ENCODE results near the gene BAIAP2.
A peak's percentile ranks its signal among the peaks of the same experiment; 100 is the strongest.

BAIAP2 gene

GRCh38 chr17:81114351-81115093 lies 79.6 kb downstream of the BAIAP2 start:
- DNase-seq: no peak

- DNase-seq: no peak
Observed at GRCh38 chr17:81115219-81115618, 80.3 kb downstream of the BAIAP2 start.

GRCh38 chr17:81115749-81116464 lies 81.0 kb downstream of the BAIAP2 start:
- DNase-seq: no peak

- DNase-seq: no peak
Observed at GRCh38 chr17:81116704-81117103, 81.8 kb downstream of the BAIAP2 start.

- no peak for DNase-seq
Observed at GRCh38 chr17:81117672-81118198, 82.8 kb downstream of the BAIAP2 start.

- DNase-seq: no peak
Observed at GRCh38 chr17:81118308-81119221, 83.6 kb downstream of the BAIAP2 start.

GRCh38 chr17:81119223-81120148 lies 84.5 kb downstream of the BAIAP2 start:
- DNase-seq: peak; percentile 90

- DNase-seq: no peak
Observed at GRCh38 chr17:81120149-81120484, 85.2 kb downstream of the BAIAP2 start.

GRCh38 chr17:81120695-81121621 lies 86.0 kb downstream of the BAIAP2 start:
- DNase-seq: no peak

- DNase-seq: no peak
Observed at GRCh38 chr17:81121841-81122733, 87.1 kb downstream of the BAIAP2 start.

GRCh38 chr17:81123052-81124048 lies 88.4 kb downstream of the BAIAP2 start:
- DNase-seq: no peak

GRCh38 chr17:81124377-81124776 lies 89.4 kb downstream of the BAIAP2 start:
- no peak for DNase-seq

- no peak for DNase-seq
Observed at GRCh38 chr17:81125573-81126081, 90.7 kb downstream of the BAIAP2 start.

- DNase-seq: no peak
Observed at GRCh38 chr17:81126281-81127132, 91.6 kb downstream of the BAIAP2 start.

GRCh38 chr17:81127133-81127455 lies 92.1 kb downstream of the BAIAP2 start:
- DNase-seq: no peak

GRCh38 chr17:81127526-81128177 lies 92.7 kb downstream of the BAIAP2 start:
- DNase-seq: no peak

GRCh38 chr17:81128338-81128737 lies 93.4 kb downstream of the BAIAP2 start:
- DNase-seq: no peak

All from NCI-H226 (cell line).